Measurements from ENCODE around the gene PTPRK.

DNA sequence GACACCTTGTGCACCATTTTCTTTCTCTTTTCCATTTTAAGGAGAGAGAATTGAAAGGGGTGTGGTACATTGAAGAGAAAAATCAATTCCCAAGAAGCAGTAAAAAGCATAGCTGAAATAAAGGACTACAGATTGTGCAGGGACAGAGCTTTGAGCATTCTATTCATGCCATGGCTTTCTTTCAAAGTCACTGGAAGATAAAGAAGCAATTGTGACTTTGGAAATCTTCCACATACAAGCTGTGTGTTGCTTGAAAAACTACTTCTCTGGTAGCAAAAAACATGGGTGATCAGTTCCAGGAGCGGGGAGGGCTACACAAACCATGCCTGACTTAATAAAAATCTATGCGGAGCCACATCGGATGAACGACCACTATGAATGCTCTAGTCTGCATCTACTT, 389.4 kb downstream of the PTPRK start:
- TF ChIP-seq POLR2A (IDR thresholded peaks at IDR 0.05; ENCODE audit: low read depth, low read length): no peak
- TF ChIP-seq TAF1 (IDR thresholded peaks at IDR 0.05; ENCODE audit: low read depth, low read length): no peak
- TF ChIP-seq POLR2AphosphoS5 (IDR thresholded peaks at IDR 0.05; ENCODE audit: low read depth, low read length): no peak

Measured in GM12891 (cell line).